Measurements from ENCODE around the gene CDH23. TPM values are rescaled to one million over a fixed set of nuclear protein-coding genes. Genes with fewer than 3 reads are reported as not detected.

The CDH23 gene
- total RNA-seq, 2 experiments from 2014 or later: 4.7 to 4.9 TPM

DNA sequence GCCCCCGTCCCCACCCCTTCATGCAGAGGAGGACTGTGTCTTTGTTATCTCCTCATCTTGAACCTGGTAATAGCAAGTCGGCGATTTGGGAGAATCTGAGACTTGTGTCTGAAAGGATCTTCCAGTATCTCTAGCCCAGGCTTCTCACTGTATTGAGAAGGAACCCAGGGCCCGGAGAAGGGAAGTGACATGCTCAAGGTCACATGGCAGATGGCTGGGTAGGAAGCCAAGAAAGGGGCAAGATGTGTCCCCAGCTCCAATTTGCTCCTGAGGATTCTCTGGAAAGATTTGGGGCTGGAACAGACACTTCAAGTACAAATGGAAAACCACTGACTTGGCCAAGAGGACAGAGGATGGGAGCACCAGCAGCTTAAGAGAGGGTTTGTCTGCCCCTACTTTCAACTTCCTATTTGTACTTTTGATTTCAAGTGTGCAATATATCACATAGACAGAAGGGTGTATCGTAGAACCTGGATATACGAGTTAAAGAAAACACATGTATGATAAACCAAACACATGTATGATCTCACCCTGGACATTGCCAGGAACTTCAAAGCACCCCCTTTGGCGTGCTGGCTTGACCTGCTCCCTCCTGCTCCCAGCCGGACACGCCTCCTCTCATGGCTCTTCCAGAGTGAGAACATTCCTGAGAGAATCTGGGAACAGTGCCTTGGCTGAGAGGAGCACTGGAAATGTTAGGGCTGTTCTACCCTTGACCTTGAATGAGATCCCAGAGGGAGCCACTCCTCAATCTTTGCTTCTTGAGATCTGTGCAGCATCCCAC, 79.7 kb downstream of the CDH23 start:
- no peak for DNase-seq
- peaks cover 3% of the 10 kb centered on the region for H3K27me3 Mint-ChIP-seq (ENCODE audit: low read depth)
- no peaks in the 10 kb centered on the region for H3K36me3 Mint-ChIP-seq (ENCODE audit: low read depth)
- ATAC-seq: no peak
- no peak overlapping the region for H3K4me3 Mint-ChIP-seq
- peaks cover 9% of the 10 kb centered on the region for H3K4me1 Mint-ChIP-seq (ENCODE audit: low read depth)
- no peak overlapping the region for H3K27ac Mint-ChIP-seq
- H3K9me3 Mint-ChIP-seq (ENCODE audit: insufficient read depth): no peaks in the 10 kb centered on the region
- CTCF ChIA-PET: no interaction called here
- POLR2A ChIA-PET: no interaction called here

DNA sequence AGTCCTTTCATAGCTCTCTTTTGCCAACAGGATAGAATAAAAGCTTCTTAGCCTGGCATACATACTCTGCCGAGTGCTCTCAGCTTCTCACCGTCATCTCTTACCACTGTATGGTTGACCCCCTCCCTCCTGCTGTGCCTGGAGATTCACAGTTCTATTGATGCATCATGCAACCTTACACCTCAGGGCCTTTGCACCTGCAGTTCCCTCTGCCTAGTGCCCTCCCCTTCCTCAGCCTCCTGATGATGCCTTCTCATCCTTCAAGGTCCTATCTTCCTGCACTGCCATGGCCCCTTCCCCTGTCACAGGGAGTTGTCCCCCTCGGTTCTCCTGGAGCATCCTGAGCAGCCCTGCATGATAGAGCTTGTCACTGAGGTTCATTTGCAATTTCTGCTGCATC, 81.5 kb downstream of the CDH23 start:
- H3K27me3 Mint-ChIP-seq (ENCODE audit: low read depth): peaks cover 3% of the 10 kb centered on the region
- no peak overlapping the region for H3K4me3 Mint-ChIP-seq
- no peaks in the 10 kb centered on the region for H3K36me3 Mint-ChIP-seq (ENCODE audit: low read depth)
- H3K4me1 Mint-ChIP-seq (ENCODE audit: low read depth): peaks cover 9% of the 10 kb centered on the region
- no peak for DNase-seq
- ChIA-PET CTCF (no interaction called here), POLR2A (interaction anchor here (0.6 kb wide), 1 partner anchor 255 kb away, joined by 3 read pairs; no protein-coding TSS in a partner anchor)
- no peak for ATAC-seq
- no peak overlapping the region for H3K27ac Mint-ChIP-seq
- H3K9me3 Mint-ChIP-seq (ENCODE audit: insufficient read depth): no peaks in the 10 kb centered on the region

DNA sequence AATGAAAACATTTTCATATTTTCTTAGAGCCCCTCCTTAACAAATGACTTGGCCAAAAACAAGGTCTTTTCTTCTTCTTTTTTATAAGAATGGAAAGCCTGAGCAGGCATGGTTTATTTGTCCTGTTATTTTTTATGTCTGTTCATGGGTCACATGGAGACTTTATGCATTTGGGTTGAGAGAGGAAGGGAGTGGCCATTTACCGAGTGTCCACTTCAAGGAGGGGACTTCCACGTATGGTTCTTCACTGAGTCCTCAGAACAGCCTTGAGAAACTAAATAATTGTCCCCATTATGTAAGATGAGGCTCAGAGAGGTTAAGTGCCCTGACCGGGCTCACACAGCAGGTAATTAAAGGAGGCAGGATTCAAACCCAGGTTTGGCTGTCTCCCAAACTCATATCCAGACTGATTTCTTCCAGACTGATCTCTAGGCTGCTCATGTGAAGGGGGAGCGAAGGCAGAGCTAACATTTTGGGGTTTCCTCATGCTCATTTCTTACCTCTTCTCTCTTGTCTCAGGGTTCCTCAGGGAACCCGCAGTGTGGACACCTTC, 82.2 kb downstream of the CDH23 start:
- ChIA-PET POLR2A (interaction anchor here (0.6 kb wide), 1 partner anchor 255 kb away, joined by 3 read pairs; no protein-coding TSS in a partner anchor), CTCF (no interaction called here)
- peaks cover 3% of the 10 kb centered on the region for H3K27me3 Mint-ChIP-seq (ENCODE audit: low read depth)

DNA sequence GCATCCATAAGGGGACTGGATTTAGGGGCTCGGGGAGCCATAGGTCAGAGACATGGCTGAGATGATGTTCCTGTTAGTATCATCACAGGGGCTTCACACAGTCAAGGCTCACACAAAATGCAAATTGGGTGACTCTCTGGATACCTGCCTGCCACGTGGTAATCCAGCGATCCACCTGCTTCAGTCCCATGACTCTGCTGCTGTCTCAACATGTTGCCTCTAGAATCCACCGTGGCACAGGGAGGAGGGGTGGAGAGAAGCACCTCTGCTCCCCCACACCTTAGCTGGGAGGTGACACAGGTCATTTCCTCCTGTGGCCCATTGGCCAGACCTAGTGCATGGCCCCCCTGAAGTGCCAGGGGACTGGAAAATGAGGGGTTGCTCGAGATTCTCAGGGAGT, 83.1 kb downstream of the CDH23 start:
- no peak overlapping the region for H3K4me3 Mint-ChIP-seq
- no peak overlapping the region for H3K27ac Mint-ChIP-seq
- H3K27me3 Mint-ChIP-seq (ENCODE audit: low read depth): peaks cover 3% of the 10 kb centered on the region
- no peak for DNase-seq
- ATAC-seq: no peak
- CTCF ChIA-PET: no interaction called here
- no peaks in the 10 kb centered on the region for H3K9me3 Mint-ChIP-seq (ENCODE audit: insufficient read depth)
- peaks cover 8% of the 10 kb centered on the region for H3K4me1 Mint-ChIP-seq (ENCODE audit: low read depth)
- POLR2A ChIA-PET: no interaction called here
- H3K36me3 Mint-ChIP-seq (ENCODE audit: low read depth): no peaks in the 10 kb centered on the region

More for the DNA sequence above, 82.2 kb downstream of the CDH23 start:
- Mint-ChIP-seq H3K9me3 (ENCODE audit: insufficient read depth) (no peaks in the 10 kb centered on the region), H3K27ac (no peak overlapping the region), H3K36me3 (ENCODE audit: low read depth) (no peaks in the 10 kb centered on the region), H3K4me3 (no peak overlapping the region), H3K4me1 (ENCODE audit: low read depth) (peaks cover 9% of the 10 kb centered on the region)
- no peak for DNase-seq
- ATAC-seq: no peak

DNA sequence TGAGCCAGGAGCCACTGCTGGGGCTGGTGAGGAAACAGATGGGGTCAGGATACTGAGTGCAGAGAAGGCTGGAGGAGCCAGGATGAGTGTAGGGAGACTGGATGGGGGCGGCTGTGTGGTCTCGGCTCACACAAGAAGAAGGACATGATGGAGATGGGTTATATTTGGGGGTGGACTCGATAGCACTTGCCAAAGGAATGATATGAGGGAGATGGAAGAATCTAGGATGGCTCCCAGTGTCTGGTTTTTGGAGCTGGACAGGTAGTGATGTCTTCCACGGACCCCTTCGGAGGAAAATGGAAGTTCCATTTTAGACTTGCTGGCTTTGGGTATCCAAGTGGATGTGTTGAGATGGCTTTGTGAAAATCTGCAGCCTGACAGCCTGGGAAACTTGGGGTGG, 83.9 kb downstream of the CDH23 start:
- ChIA-PET CTCF (no interaction called here), POLR2A (no interaction called here)
- H3K36me3 Mint-ChIP-seq (ENCODE audit: low read depth): no peaks in the 10 kb centered on the region
- ATAC-seq (no peak), DNase-seq (no peak)
- H3K9me3 Mint-ChIP-seq (ENCODE audit: insufficient read depth): no peaks in the 10 kb centered on the region
- H3K4me3 Mint-ChIP-seq: no peak overlapping the region
- H3K4me1 Mint-ChIP-seq (ENCODE audit: low read depth): no peaks in the 10 kb centered on the region
- peaks cover 3% of the 10 kb centered on the region for H3K27me3 Mint-ChIP-seq (ENCODE audit: low read depth)
- no peak overlapping the region for H3K27ac Mint-ChIP-seq

DNA sequence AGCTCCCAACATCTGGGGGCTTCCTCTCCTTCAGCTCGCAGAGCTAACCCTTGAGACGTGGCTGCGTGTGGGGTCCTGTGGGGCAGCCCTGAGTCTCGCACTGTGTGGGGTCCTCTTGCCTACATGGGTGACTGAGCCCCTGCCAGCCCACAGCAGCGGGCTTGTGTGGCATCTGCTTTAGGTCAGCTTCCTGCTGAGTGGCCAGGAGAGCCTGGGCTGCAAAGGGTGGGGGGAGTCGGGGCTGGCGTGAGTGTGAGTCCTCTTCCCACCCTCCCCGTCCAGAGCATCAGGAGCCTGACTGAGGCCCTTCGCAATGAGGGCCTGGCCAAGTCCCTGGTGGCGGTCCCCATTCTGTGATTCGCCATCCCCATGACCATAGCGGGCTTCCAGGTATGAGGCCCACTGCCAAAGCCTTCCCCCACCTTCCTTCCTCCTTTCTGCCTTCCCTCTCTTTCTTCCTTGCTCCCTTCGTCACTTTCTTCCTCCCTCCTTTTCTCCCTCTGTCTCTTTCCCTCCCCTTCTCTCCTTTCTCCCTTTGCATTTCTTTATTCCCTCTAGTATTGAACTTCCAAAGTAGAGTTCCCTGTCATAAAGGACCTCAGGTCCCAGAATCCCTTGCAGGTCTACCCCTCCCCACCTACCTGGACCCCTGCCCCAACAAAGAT, 85.2 kb downstream of the CDH23 start:
- Mint-ChIP-seq H3K27ac (no peak overlapping the region), H3K4me1 (ENCODE audit: low read depth) (no peaks in the 10 kb centered on the region), H3K36me3 (ENCODE audit: low read depth) (no peaks in the 10 kb centered on the region), H3K9me3 (ENCODE audit: insufficient read depth) (no peaks in the 10 kb centered on the region), H3K27me3 (ENCODE audit: low read depth) (peaks cover 3% of the 10 kb centered on the region), H3K4me3 (no peak overlapping the region)
- ChIA-PET CTCF (no interaction called here), POLR2A (no interaction called here)
- DNase-seq: no peak
- no peak for ATAC-seq

DNA sequence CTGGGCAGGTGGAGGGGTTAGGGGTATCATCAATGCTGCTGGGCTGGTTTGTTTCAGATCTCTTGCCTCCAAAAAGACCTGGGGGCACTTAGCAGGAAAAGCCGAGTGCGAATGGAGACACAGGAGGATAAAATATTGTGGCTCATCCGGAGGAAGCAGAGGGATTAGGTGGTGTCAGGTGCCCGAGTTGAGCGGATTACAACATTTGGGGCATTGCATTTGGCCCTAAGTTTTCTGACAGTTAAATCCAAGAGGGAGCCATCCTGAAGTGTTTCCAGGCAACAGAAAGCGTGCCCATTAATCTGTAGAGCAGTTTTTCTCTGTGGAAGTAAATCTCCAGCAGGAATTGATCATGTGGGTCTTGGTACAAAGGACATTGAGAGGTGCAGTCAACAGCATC, 85.9 kb downstream of the CDH23 start:
- Mint-ChIP-seq H3K4me1 (ENCODE audit: low read depth) (no peaks in the 10 kb centered on the region), H3K27ac (no peak overlapping the region), H3K27me3 (ENCODE audit: low read depth) (no peaks in the 10 kb centered on the region), H3K9me3 (ENCODE audit: insufficient read depth) (no peaks in the 10 kb centered on the region), H3K36me3 (ENCODE audit: low read depth) (no peaks in the 10 kb centered on the region), H3K4me3 (no peak overlapping the region)
- ATAC-seq (no peak), DNase-seq (no peak)
- POLR2A ChIA-PET: no interaction called here
- CTCF ChIA-PET: no interaction called here

DNA sequence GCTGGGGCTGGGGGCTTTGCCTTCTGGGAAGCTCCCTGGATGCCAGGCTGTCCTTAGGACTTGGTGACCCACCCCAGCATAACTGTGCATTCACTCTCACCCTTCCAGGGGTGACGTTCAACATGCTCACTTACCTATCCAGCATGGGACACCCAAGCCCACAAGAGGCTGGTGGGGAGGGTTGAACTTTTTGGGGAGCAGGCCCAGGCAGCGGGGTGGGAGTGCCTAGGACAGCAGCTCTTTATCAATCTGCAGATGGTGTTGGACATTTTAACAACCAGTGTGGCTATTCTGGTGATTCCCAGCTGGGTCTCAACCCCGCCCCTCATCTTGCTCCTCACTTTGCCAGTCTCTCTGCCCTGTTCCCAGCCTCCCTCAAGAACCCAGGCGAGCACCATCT, 86.4 kb downstream of the CDH23 start:
- POLR2A ChIA-PET: no interaction called here

DNA sequence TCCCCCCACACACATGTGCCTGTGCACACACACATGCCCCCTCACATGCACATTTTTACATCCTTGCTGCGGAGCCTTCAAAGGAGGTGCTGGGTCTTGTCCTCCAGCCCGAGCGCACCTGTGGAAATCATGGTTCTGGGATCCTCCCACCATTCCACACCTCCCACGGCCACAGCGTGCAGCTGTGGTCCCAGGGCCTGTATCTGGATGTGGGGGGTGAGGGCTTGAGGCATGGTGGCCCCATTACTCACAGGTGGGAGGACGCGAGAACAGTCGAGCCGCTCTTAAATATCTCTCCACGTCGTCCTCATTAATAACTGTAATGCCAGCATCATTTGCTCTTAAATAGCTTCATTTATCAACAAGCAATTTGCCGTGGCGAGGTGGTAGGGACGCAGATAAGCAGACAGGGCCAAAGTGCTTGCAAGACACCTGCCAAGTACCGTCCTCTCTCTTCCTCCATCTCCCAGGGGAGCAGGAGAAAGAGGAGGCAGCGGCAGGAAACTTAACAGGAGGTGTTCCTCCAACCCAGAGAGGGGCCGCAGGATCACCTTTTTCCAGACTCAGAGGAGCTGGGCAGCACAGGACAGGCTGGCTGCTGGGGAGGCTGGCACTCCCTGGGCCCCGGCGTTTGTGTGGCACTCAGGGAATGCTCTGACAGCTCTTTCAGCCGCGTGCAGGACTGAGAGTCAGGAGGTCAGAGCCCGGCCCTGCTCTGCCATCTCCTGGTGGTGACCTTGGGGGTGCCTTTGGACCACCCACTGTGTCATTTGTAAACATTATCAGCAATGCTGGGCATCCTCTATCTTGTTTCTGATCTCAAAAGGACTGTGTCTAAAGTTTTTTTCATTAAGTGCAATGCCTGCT, 87.4 kb downstream of the CDH23 start:
- H3K36me3 Mint-ChIP-seq (ENCODE audit: low read depth): no peaks in the 10 kb centered on the region
- no peak overlapping the region for H3K27ac Mint-ChIP-seq
- no peaks in the 10 kb centered on the region for H3K27me3 Mint-ChIP-seq (ENCODE audit: low read depth)
- ATAC-seq: no peak
- DNase-seq: no peak
- POLR2A ChIA-PET: no interaction called here
- peaks cover 3% of the 10 kb centered on the region for H3K9me3 Mint-ChIP-seq (ENCODE audit: insufficient read depth)
- no peak overlapping the region for H3K4me3 Mint-ChIP-seq
- H3K4me1 Mint-ChIP-seq (ENCODE audit: low read depth): no peaks in the 10 kb centered on the region
- CTCF ChIA-PET: no interaction called here

More for the DNA sequence above, 86.4 kb downstream of the CDH23 start:
- DNase-seq: no peak
- no peaks in the 10 kb centered on the region for H3K9me3 Mint-ChIP-seq (ENCODE audit: insufficient read depth)
- no peaks in the 10 kb centered on the region for H3K4me1 Mint-ChIP-seq (ENCODE audit: low read depth)
- CTCF ChIA-PET: no interaction called here
- H3K27ac Mint-ChIP-seq: no peak overlapping the region
- no peaks in the 10 kb centered on the region for H3K27me3 Mint-ChIP-seq (ENCODE audit: low read depth)
- H3K4me3 Mint-ChIP-seq: no peak overlapping the region
- H3K36me3 Mint-ChIP-seq (ENCODE audit: low read depth): no peaks in the 10 kb centered on the region
- ATAC-seq: no peak

DNA sequence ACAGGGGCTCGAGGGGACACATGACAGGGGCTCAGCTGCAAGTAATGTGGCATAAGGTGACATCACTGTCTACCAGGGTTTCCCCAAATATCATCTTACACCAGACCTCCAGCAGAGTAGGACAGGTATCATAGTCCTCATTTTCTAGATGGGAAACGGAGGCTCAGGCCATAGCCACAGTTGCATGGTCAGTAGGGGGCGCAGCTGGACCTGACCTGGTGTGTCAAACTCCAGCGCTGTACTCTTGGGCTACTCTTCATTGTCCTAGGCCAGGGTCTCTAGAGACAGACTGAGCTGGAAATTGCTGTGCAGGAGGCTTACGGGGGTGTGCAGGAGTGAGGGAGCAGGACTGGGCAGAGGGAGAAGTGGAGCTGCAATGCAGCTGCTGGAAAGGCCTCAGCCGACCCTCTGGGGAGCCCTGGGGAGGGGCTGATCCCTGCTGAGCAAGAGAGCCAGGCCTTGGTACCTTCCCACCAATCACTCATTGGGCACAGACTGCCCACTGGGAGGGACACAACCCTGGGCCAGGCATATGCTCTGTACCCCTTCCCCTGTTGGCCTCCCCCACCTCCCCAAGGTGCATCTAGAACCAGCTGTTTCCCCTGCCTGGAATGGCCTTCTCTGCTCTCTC, 89.9 kb downstream of the CDH23 start:
- Mint-ChIP-seq H3K4me1 (ENCODE audit: low read depth) (no peaks in the 10 kb centered on the region), H3K27me3 (ENCODE audit: low read depth) (peaks cover 3% of the 10 kb centered on the region), H3K4me3 (no peak overlapping the region), H3K27ac (no peak overlapping the region), H3K36me3 (ENCODE audit: low read depth) (no peaks in the 10 kb centered on the region), H3K9me3 (ENCODE audit: insufficient read depth) (peaks cover 4% of the 10 kb centered on the region)
- CTCF ChIA-PET: interaction anchor here (2.0 to 2.2 kb wide), 2 partner anchors 10 to 84 kb away, joined by 6 to 10 read pairs; no protein-coding TSS in a partner anchor
- peak; percentile 53 for DNase-seq
- POLR2A ChIA-PET: no interaction called here
- no peak for ATAC-seq

DNA sequence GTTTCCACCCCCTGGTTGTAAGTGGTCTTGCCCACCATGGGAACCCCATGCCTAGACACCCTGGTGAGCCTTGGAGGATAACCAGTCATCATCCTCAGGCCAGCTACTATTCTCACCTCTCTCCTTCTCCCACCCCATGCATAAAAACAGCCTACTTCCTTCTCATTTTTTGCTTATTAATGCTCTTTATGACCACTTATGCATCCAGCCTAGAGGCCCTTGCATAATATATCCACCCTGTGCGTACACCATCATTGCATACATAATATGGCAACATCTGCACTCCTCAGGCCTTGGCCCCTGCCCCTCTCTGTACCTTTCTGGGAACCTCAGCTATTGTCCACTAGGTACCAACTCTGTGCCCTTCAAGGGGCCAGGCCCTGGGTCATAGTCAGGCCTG, 91.0 kb downstream of the CDH23 start:
- Mint-ChIP-seq H3K27ac (no peak overlapping the region), H3K9me3 (ENCODE audit: insufficient read depth) (peaks cover 4% of the 10 kb centered on the region), H3K4me3 (no peak overlapping the region), H3K4me1 (ENCODE audit: low read depth) (no peaks in the 10 kb centered on the region), H3K36me3 (ENCODE audit: low read depth) (no peaks in the 10 kb centered on the region), H3K27me3 (ENCODE audit: low read depth) (peaks cover 3% of the 10 kb centered on the region)
- ChIA-PET POLR2A (no interaction called here), CTCF (interaction anchor here (2.2 kb wide), 1 partner anchor 9 kb away, joined by 10 read pairs; no protein-coding TSS in a partner anchor)
- DNase-seq (no peak), ATAC-seq (no peak)

Data from activated CD8-positive, alpha-beta T cell treated with anti-CD3 and anti-CD28 coated beads, Interleukin-2, amount 10 ng/mL, durations not matched to agents 7 days and 5 days (primary cell).